Fibroblast of pulmonary artery (primary cell): ENCODE data around the gene ACOT12.

Experiments used
- DNase-seq: peaks from one replicate; pipeline ENCODE4 v3.0.0-alpha.2; 2010; ENCODE audit warnings: low read depth
- H3K4me3 ChIP-seq: replicated peaks from 2 replicates; pipeline ENCODE4 v1.5.1; 2011; ENCODE audit warnings: low read depth, mild to moderate bottlenecking, control low read depth, low read length, moderate library complexity
- CTCF ChIP-seq: IDR thresholded peaks from 2 replicates; pipeline ENCODE4 v1.5.1; 2011; ENCODE audit warnings: mild to moderate bottlenecking, control low read depth, low read length, inconsistent platforms; ENCODE audit errors: missing control alignments

Gene ACOT12

DNA sequence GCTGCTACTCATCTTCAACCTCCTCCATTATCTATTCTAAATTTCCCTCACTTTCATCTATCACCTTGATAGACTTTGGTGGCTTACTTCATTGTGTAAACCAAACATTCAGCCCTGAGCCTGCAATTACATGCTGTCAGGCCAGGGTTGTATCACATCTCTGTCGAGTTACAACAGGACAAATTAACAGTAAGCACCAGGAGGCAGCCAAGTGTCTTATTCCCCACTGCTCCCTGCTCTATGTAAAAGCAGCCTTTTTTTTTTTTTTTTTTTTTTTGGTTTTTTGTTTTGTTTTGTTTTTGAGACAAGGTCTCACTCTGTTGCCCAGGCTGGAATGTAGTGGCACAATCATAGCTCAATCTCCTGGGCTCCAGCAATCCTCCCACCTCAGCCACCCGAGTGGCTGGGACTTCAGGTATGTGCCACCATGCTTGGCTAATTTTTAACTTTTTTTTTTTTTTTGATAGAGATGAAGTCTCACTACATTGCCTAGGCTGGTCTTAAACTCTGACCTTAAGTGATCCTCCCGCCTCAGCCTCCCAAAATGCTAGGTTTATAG, 107.8 kb downstream of the ACOT12 start:
- DNase-seq = no peak
- no peak overlapping the region for H3K4me3 ChIP-seq
- no peak for TF ChIP-seq CTCF

DNA sequence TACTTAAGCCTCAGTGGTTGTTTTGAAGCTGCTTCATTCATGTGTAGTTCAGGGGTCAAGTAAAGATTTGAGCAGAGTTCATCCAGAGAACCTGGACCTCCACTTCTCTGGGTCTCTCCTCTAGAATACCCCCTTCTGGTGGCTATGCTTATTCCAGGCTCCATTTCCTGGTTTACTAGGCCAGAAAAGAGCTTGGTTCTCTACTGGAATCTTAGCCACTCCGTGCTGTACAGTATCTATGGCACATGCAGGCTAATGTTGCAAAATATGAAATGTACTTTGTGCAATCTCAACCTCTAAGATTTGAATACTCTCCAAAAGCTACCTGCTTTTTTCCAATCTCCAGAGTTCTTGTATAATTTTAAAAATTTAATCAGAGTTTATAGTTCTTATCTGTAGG, 110.0 kb downstream of the ACOT12 start:
- TF ChIP-seq CTCF = no peak
- DNase-seq = no peak
- H3K4me3 ChIP-seq = no peak overlapping the region
